Osteocyte (in vitro differentiated cells): ENCODE results near the gene KCNJ11. TPM values are rescaled to one million over a fixed set of nuclear protein-coding genes. Genes with fewer than 3 reads are reported as not detected.

ENCODE experiments used
- DNase-seq: peaks from one replicate; pipeline ENCODE4 v3.0.0; 2021; ENCODE audit warnings: mixed read lengths; ENCODE audit not compliant: unreplicated experiment; ENCODE audit errors: extremely low spot score
- H3K27ac Mint-ChIP-seq: one replicate; pipeline ENCODE4 v1.8.0; 2021; ENCODE audit warnings: mild to moderate bottlenecking, mixed read lengths; ENCODE audit not compliant: unreplicated experiment
- H3K27me3 Mint-ChIP-seq: one replicate; pipeline ENCODE4 v1.8.0; 2021; ENCODE audit warnings: mixed read lengths; ENCODE audit not compliant: unreplicated experiment
- H3K36me3 Mint-ChIP-seq: one replicate; pipeline ENCODE4 v1.8.0; 2021; ENCODE audit warnings: mixed read lengths; ENCODE audit not compliant: unreplicated experiment
- H3K4me1 Mint-ChIP-seq: one replicate; pipeline ENCODE4 v1.8.0; 2021; ENCODE audit warnings: mixed read lengths; ENCODE audit not compliant: unreplicated experiment
- H3K4me3 Mint-ChIP-seq: one replicate; pipeline ENCODE4 v1.8.0; 2021; ENCODE audit warnings: mild to moderate bottlenecking, moderate library complexity, mixed read lengths; ENCODE audit not compliant: unreplicated experiment
- H3K9me3 Mint-ChIP-seq: one replicate; pipeline ENCODE4 v1.8.0; 2021; ENCODE audit warnings: mixed read lengths; ENCODE audit not compliant: unreplicated experiment
- total RNA-seq: library from RNA; stranded (reverse); gene quantifications from 2 replicates; pipeline ENCODE4 v1.2.1, GENCODE V29; 2021
- TF ChIP-seq, protein P1 (sequence below): fragments of 200-600 bp; sonication (generic); IDR thresholded peaks from 2 replicates; pipeline ENCODE4 v1.5.0; 2021; ENCODE audit warnings: antibody characterized with exemption, mild to moderate bottlenecking, moderate library complexity

KCNJ11 gene
- total RNA-seq, 1 donor from 2014 or later = not detected

DNA sequence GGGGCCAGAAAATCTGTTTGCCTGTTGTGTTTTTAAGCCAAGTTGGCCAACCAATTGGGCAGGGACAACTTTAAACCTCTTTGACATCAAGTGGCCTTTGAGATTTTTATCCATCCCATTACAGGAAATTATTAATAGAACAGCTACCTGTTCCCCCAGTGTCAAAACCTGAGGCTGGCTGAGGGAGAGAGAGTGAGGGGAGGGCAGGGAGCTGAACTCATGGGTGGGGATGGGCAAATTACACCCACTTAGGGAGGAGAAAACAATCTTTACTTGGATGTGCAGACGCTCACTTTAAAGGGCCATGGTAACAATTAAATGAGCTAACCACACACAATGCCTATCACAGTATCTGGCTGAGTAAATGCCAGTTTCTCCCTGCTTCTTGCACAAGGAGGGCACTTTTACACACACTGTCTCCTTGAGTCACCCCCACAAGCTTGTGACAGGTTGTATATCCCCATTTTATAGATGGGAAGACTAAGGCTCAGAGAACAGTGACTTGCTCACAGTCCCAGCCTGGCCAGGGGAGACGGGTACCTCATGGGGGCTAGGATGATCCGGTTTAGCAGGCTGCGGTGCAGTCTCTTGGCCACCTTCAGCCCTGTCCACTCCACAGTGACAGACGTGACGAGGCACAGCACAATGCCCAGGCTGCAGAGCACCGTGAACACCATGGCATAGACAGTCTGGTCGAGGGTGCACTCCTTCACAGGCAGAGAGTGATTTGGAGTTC is 17.8 kb upstream of the KCNJ11 start:
- no peaks in the 10 kb centered on the region for H3K36me3 Mint-ChIP-seq
- H3K4me1 Mint-ChIP-seq = peaks cover 7% of the 10 kb centered on the region
- TF ChIP-seq, protein P1, sequence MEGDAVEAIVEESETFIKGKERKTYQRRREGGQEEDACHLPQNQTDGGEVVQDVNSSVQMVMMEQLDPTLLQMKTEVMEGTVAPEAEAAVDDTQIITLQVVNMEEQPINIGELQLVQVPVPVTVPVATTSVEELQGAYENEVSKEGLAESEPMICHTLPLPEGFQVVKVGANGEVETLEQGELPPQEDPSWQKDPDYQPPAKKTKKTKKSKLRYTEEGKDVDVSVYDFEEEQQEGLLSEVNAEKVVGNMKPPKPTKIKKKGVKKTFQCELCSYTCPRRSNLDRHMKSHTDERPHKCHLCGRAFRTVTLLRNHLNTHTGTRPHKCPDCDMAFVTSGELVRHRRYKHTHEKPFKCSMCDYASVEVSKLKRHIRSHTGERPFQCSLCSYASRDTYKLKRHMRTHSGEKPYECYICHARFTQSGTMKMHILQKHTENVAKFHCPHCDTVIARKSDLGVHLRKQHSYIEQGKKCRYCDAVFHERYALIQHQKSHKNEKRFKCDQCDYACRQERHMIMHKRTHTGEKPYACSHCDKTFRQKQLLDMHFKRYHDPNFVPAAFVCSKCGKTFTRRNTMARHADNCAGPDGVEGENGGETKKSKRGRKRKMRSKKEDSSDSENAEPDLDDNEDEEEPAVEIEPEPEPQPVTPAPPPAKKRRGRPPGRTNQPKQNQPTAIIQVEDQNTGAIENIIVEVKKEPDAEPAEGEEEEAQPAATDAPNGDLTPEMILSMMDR = no peak
- H3K4me3 Mint-ChIP-seq = no peak overlapping the region
- peaks cover 4% of the 10 kb centered on the region for H3K27me3 Mint-ChIP-seq
- H3K27ac Mint-ChIP-seq = no peak overlapping the region
- no peaks in the 10 kb centered on the region for H3K9me3 Mint-ChIP-seq
- no peak for DNase-seq

DNA sequence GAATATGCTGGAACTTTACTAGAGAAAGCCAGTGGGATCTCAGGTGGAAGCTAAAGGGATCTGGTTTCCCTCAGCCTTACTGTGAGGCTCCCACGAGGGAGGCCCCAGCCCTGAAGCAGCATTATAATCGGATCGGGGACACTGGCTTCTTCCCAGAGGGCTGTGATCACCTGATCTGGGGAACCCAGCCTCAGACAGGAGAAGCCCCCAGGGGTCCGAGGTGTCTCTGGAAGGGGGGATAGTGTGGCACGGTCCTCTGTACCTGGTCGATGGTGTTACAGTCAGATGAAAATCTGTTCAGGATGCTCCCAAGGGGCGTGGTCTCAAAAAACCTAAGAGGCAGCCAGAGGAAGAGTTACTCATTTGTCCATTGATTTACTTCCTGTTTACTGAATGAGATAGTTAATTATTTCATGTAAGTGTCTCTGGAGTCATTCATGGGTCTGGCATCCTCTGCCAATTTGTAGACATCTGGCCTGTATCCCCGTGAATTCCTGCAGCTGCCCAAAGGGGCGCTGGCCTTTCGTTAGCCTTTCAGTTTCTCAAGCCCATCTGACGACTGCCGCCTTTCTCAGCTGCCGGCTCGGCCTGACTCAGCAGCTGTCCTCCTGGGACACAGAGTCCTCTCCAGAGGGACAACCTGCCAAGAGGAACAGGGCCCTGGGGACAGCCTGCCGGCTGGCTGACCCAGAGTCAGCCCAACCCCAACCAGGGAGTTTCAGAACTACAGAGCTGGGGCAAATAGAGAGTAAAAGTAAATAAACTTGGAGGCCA is 17.0 kb upstream of the KCNJ11 start:
- no peak for DNase-seq
- TF ChIP-seq, protein P1 = no peak
- Mint-ChIP-seq H3K36me3 (no peaks in the 10 kb centered on the region), H3K4me1 (peaks cover 7% of the 10 kb centered on the region), H3K27ac (no peak overlapping the region), H3K4me3 (no peak overlapping the region), H3K9me3 (no peaks in the 10 kb centered on the region), H3K27me3 (no peaks in the 10 kb centered on the region)

DNA sequence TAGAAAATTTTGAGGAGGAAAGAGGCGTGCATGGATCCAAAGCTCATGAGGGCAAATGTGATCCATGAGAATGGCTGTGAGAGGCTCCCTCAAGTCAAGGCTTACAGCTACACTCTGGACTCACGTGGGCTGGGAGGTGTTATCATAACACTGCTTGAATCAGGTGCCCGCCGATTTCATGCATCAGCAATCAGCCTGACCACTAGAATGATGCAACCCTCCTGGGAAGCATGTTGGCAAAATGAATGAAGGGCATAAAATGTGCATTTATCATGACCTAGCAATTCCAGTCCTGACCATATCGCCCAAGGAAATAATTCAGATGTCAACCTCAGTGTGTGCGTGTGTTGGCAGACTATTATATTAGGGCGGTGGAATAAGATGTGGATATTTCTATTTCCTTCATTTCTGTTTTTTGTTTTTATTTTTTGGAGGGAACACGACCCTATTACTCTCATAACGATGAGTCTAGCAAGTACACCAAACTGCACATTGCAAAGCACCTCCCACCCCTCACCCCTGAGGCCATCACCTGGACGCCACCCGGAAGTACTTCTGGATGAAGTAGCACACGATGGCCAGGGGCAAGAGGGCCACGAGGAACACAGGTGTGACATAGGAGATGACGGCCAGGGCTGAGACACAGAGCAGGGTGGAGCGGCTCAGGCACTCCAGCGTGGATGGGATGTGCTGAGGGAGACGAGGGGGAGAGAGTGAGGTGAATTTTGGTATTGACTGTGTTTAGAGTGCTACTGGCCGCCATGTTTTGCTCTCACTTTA is 15.7 kb upstream of the KCNJ11 start:
- TF ChIP-seq, protein P1 = no peak
- no peak for DNase-seq
- Mint-ChIP-seq H3K4me3 (no peak overlapping the region), H3K27me3 (peaks cover 11% of the 10 kb centered on the region), H3K9me3 (no peaks in the 10 kb centered on the region), H3K4me1 (peaks cover 7% of the 10 kb centered on the region), H3K27ac (no peak overlapping the region), H3K36me3 (no peaks in the 10 kb centered on the region)

DNA sequence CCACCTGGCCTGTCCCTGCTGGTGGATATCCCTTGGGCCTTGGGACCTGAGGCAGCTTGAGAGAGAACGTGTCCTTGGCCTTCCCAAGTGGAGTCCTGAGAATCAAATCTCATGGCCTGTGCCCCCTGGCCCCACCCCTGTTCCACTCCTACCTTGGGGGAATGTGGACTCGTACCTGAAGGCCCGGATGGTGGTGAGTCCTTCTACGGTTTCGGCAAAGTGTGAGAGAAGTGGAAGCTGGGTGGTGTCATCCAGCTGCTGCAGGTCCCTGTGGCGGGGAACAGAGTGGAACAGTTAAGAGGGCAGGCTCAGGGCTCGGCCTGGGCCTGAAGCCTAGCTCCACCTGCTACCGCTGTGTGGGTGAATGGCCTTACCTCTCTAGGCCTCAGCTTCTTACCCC is 14.0 kb upstream of the KCNJ11 start:
- Mint-ChIP-seq H3K4me3 (no peak overlapping the region), H3K36me3 (no peaks in the 10 kb centered on the region), H3K27ac (no peak overlapping the region), H3K27me3 (peaks cover 15% of the 10 kb centered on the region), H3K9me3 (no peaks in the 10 kb centered on the region), H3K4me1 (peaks cover 7% of the 10 kb centered on the region)
- TF ChIP-seq, protein P1 = no peak
- no peak for DNase-seq

DNA sequence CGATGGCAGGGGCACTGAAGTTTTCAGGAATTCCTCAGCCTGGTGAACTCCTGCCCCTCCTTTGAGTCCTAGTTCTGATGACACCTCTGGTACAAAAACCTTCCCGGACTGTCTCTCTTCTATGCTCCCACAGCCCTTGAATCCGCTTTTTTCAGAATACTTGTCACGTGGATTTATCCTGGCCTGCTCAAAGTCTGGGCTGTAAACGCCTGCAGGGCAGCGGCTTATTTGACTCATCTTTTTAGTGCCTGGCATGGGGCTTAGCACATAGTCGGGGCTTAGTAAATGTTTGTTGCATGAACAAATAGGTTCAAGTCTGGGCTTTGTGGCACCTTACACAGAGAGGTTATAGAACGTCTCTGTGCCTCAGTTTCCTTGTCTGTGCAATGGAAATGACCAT is 13.4 kb upstream of the KCNJ11 start:
- H3K4me1 Mint-ChIP-seq = peaks cover 7% of the 10 kb centered on the region
- H3K36me3 Mint-ChIP-seq = no peaks in the 10 kb centered on the region
- no peaks in the 10 kb centered on the region for H3K9me3 Mint-ChIP-seq
- H3K27ac Mint-ChIP-seq = no peak overlapping the region
- no peak overlapping the region for H3K4me3 Mint-ChIP-seq
- DNase-seq = no peak
- TF ChIP-seq, protein P1 = no peak
- H3K27me3 Mint-ChIP-seq = peaks cover 15% of the 10 kb centered on the region
